Measurements from ENCODE around the gene TREM1.

- TF ChIP-seq REST (IDR thresholded peaks at IDR 0.05) = no peak
- TF ChIP-seq GABPA (IDR thresholded peaks at IDR 0.05 in 1 of 2, conservative IDR thresholded peaks at IDR 0.05 in 1 of 2) = no peak
- TF ChIP-seq CTCF (IDR thresholded peaks at IDR 0.05; ENCODE audit: low read depth, low read length, missing input control) = no peak
- no peak for TF ChIP-seq ZBTB33 (IDR thresholded peaks at IDR 0.05)
- TF ChIP-seq TAF1 (conservative IDR thresholded peaks at IDR 0.05) = no peak
- TF ChIP-seq SP1 (IDR thresholded peaks at IDR 0.05) = no peak
- TF ChIP-seq MAX (IDR thresholded peaks at IDR 0.05) = no peak
- no peak for TF ChIP-seq RAD21 (IDR thresholded peaks at IDR 0.05)
- no peak for TF ChIP-seq ATF3 (IDR thresholded peaks at IDR 0.05)
- TF ChIP-seq YY1 (IDR thresholded peaks at IDR 0.05) = no peak
- TF ChIP-seq FOXA1 (IDR thresholded peaks at IDR 0.05) = no peak
- no peak for TF ChIP-seq JUND (IDR thresholded peaks at IDR 0.05)
- TF ChIP-seq EGR1 (IDR thresholded peaks at IDR 0.05; ENCODE audit: low read depth in 2 of 2) = no peak
These were observed 39.6 kb upstream of the TREM1 start for GRCh38 chr6:41326092-41326491.

All from liver (tissue), 3 donors.